Stimulated activated CD8-positive, alpha-beta memory T cell treated with anti-CD3 and anti-CD28 coated beads, Interleukin-12 subunit alpha, Interleukin-12 subunit beta, amount 100 ng/mL, for 24 hours (primary cell): Measurements from ENCODE around the gene PALLD.
"Not testable (repeated sequence)": the region's sequence is repeated elsewhere in the genome, so short reads cannot be mapped to it uniquely, and the experiment has no call there.

Source experiments
- DNase-seq: peaks from one replicate; pipeline ENCODE4 v3.0.0-alpha.2; 2020; ENCODE audit errors: extremely low read depth

PALLD gene

DNA sequence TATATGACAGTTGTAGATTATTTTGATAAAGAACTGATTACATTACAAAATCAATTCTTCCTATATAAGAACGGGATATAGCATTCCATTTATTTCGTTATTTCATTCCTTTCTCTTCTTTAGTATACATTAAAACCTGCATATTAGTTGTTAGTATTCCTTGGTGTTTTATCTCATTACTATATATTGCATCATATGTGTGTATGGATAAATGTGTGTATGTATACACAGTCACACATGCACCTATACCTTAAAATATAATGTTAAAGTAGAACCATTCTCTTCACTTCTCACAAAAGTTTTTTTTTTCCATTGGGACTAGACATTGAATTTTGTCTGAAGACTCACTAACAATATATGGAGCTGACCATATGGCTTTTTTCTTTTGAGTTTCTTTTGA lies 5.3 kb upstream of the PALLD start:
- no peak for DNase-seq

DNA sequence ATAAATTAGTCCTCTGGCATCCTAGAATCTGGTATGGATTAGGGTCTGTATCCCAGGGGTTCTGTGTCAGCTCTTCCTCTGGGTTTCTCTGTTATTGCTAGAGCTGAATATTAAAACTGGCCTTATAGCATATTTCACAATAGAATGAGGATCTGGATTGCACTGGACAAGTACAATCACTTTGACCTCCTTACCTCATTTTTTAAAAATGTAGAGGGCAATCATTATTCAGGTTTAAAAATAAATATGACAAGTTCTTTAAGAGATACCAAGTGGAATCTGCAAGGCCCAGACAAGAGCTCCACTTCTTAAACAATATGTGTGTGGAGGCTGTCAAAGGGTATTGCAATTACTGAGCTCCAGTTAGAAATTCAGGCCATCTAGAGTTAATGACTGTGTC lies 1.4 kb downstream of the PALLD start:
- no peak for DNase-seq

DNA sequence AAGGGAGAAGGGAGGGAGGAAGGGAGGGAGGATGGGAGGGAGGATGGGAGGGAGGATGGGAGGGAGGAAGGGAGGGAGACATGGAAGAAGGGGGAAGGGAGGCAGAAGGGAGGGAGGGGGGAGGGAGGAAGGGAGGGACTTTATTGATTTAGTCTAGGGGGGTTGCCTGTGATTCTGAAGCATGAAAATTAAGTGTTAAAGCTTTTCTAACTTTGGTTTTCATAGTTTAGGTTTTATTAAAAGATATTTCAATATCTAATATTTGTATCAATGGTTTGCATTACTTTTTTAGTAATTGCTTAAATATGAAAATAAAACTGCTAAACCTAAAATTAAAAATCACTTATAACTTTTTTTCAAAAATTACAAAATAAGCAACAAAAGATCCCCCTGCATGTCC lies 2.4 kb downstream of the PALLD start:
- DNase-seq, result no peak

DNA sequence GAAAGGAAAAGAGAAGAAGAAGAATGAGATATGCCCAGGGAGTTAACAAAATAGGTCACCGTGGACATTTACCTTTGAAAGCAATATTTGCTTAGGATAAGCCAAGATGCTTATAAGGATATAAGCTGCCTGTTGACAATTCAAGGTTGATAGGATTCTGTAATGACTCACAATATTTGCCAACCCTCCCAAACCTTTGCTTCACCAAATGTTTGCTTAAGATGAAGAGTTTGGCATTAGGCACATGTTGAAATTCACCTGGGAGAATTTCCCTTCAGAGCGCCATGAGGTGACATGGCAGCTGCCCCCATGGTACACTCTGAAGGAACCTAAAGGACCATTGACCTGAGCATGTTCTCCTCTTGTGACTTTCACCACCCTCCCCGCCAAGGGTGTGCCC lies 4.6 kb downstream of the PALLD start:
- no peak for DNase-seq

DNA sequence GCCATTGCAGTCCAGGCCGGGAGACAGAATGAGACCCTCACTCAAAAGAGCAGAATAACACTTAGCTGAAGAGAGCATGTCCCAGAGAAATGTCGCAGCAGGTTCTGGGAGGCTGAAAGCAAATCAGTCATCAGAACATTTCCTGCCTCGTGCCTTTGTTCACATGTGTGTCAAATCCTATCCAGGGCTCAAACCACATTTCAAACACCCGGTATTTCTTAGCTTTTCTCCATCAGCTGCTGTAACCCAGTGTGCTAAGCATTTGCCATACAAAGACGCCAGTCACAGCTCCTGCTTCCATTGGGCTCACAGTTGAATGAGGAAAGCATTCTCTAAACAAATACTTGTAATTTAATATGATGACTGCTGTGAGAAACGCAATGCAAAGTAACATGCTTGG lies 6.0 kb downstream of the PALLD start:
- no peak for DNase-seq

DNA sequence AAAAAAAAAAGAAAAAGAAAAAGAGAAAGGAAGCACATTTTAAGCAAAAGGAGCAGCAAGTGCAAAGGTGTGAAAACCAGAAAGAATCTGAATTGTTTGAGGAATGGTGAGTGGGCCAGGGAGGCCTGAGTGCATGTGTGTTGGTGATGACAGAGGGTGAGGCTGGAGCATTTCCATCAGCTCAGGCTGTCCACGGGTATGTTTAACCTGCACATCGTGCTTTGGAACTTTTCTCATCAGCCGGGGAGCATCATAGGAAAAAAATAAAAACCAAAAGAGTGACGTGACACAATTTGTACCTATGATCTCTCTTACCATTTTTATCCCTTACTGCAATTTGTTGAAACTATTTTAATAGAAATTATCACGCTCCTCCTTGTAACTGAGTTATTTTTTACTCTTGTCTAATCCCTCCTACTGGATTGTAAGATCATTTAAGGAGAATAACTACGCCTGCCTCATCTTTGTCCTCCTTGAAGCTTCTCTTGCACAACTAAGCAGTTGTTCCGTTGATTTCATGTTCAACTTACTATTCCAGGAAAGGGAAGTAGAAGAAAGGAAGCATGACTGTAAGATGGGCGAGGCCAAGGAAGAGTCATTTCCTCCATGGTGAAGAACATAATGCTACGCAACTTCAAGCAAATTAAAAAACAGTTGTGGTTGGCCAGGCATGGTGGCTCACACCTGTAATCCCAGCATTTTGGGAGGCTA lies 7.0 kb downstream of the PALLD start:
- DNase-seq, result no peak

DNA sequence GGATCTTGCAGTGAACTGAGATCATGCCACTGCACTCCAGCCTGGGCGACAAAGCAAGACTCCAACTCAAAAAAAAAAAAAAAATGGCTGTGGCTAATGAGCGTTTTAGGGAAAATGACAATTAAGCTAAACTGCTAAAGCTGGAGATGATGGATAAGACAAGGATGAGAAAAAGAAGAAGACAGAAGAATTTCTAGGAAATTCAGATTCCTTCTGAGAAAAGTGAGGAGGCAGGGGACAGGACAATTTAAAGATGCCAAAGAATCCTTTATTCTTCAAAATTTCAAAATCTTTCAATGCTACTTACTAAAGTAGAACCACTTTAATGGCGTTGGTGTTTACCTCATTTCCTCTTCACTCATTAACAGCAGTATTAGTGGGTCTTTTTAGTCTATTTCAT lies 7.7 kb downstream of the PALLD start:
- DNase-seq, result no peak

DNA sequence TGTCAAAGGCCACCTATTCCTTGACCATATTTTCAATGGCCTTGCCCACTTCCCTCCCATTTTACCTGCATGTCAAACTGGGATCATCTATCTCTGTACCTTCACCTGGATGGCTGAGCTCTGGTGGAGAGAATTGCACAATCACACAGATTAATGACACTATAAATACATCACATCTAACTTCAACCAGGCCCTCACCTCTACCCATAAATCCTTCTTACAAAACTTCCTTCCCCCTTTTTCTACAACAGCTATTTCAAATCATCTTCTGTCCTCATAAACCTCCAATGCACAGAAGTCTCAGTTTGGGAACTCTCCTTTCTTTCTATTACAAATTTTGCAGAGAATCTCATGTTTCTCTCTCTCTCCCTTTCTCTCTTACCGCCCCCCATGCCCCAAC lies 9.2 kb downstream of the PALLD start:
- no peak for DNase-seq

DNA sequence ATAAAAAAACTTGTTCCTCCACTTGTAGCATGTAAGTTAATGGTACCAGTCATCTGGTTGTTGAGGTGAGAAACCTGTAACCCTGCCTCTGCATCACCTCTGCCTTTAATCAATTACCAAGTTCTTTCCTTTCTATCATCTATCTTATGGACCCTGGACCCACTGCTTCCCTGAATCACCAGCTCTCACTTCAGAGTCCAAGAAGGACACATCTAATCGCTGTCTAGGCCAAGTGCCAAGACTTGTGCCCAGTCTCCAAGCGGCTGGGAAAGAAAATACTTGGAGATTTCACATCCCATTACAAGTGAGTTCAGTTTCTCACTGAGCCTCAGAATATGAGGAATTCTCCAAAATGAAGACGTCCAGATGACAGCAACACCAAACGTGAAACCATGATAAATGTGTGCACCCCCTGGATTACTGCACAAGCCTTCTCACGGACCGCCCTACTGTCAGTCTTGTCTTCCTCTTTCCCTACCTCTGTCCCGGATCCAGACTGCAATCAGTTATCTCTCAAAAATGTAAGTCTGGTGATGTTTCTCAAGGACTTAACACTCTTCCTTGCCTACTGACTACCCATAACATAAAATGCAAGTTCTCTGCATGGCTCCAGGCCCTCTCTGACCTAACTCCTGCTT lies 10.4 kb downstream of the PALLD start:
- DNase-seq, result no peak

DNA sequence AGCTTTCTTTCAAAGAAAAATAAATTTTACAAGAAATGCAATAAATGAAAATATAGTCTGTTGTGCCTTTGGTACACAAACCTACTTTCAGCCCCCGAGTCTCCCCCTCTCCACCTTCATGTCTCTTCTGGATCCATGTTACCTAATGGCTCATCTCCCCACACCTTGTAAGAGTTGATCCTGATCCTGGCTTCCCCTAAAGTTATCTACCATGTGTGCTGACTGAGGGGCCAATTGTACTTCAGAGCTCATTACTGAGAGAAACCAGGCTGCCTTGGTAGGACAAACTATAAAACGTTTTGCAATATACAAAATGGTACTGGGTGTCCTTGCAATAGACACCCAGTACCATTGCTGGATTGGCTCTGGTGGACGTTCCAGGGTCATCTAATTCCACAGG lies 11.8 kb downstream of the PALLD start:
- no peak for DNase-seq

DNA sequence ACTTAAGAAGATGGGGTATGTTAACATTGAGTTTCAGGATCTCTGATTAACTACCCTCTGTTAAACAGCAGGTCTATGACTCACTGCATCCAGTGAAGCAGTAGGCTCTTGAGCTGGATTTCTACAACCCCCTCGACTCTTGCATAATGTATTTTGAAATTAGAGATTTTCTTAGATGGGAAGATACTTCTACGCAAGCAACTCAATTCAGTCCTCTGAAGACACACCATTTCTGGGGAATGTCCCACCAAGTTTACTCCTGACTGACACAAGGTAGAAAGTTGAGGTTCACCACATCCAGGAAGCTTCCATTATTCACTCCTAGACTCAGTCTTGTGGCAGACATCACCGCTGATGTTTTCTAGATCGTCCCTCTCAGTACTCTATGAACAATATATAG lies 12.9 kb downstream of the PALLD start:
- no peak for DNase-seq

DNA sequence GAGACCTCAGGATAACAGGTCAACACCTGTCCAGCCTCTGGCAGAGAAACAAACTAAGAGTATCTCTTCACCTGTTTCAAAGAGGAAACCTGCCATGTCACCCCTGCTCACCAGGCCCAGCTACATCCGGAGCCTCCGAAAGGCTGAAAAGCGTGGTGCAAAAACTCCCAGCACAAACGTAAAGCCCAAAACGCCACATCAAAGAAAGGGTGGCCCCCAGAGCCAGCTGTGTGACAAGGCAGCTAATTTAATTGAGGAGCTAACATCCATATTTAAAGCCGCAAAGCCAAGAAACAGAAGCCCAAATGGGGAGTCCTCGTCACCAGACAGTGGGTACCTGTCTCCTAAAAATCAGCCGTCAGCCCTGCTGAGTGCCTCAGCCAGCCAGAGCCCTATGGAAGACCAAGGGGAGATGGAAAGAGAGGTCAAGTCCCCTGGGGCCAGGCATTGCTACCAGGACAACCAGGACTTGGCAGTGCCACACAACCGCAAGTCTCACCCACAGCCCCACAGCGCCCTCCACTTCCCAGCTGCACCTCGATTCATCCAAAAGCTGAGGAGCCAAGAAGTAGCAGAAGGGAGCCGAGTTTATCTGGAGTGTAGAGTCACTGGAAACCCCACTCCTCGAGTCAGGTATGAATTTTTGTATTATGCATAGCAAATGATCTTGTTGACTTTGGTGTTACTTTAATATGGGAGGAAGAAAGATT lies 15.1 kb downstream of the PALLD start:
- peak; percentile 20 for DNase-seq

DNA sequence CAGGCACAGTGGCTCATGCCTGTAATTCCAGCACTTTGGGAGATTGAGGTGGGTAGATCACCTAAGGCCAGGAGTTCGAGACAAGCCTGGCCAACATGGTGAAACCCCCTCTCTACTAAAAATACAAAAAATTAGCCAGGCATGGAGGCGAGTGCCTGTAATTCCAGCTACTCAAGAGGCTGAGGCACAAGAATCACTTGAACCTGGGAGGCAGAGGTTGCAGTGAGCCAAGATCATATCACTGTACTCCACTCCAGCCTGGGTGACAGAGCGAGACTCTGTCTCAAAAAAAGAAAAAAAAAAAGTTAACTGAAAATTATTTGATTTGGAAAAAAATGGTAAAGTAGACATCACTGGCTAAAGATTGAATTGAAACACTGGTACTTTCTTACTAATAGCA lies 17.0 kb downstream of the PALLD start:
- DNase-seq, result not testable (repeated sequence)

DNA sequence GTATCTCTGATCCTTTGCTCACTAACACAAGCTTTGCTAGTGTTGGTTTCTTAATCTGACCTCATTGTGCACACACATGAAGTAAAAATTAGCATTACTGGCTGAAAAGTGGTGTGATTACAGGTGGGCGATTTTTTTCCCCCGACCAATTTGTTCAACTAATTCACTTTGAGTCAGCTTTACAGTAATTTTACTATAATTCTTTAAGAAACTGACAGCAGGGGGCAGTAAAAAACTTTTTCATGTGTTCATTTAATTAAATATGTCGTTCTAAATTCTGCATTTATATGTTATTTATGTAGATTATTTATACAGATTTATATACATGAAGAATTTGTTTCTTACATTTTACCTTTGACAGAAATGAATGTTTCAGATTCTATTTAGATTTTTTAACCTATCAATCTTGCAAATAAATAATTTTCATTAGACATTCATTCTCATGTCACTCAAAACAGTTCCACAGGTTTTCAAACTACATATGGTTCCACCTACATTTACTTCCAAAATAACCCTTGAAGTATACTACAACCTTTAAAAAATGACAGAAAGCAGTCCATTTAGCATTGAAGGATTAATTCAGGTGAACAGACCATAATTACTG lies 17.5 kb downstream of the PALLD start:
- no peak for DNase-seq

DNA sequence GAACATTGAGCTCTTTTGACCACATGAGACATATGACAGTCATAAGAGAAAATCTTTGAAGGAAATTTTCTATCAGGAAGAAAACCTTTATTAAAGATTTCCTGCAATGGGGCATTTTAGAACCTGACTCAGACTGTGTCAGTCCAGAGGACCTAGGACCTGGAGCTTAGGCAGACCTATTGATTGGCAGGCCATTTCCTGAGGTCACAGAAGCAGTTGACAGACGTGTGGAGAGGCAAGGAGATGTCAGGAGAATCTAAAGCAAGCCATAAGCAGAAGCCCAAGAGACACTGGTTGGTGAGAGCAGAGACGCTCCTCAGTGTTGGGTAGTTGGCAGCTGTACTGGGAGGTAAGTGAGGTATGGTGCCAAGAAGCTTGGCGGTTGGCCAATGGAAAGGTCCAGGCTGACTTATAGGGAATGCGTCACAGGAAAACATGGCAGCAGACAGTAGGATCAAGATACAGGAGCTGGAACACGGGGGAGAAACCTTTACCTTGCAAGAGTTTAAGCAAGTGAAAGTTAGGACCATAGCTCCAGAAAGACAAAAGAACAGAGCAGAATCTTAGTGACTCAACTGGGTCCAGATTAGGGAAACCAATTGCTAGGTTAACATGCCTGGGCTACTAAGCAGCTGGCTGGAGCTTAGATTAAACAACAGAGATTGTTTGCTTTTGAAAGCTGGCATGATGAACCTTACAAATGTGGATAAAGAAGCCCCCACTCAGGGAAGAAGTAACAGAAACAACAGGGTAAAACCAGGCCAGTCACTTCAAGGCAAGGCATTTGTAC lies 18.6 kb downstream of the PALLD start:
- no peak for DNase-seq

DNA sequence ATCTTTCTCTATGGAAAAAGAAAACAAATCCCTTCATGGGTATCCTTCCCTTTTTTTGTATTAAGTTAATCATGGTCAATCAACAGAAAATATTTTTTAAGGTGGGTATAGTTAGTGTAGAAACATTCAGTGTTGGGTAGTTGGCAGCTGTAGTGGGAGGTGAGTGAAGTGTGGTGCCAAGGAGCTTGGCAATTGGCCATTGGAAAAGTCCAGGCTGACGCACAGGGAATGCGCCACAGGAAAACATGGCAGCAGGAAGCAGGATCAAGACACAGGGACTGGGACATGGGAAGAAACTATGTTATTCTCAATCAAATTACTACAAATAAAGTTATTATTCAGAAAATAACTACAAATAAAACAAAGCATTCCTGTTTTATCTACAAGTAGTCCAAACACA lies 20.0 kb downstream of the PALLD start:
- DNase-seq, result no peak

DNA sequence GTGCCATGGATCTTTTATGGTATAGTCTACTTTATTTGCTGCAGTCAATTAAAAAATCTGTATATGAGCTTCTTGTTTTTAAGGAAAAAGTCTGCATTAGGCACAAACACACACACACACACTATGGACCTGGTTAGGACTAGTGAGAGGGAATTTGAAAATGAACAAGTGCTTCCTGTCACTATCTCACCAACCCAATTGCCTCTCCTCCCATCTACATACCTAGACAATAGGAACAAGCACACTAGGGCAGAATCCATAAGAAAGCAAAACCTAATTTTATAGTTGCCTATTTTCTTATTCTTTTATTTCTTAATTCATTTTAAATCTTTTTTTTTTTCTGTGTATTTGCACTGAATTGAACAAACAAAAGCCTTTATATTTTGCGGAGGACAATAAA lies 22.7 kb downstream of the PALLD start:
- no peak for DNase-seq

DNA sequence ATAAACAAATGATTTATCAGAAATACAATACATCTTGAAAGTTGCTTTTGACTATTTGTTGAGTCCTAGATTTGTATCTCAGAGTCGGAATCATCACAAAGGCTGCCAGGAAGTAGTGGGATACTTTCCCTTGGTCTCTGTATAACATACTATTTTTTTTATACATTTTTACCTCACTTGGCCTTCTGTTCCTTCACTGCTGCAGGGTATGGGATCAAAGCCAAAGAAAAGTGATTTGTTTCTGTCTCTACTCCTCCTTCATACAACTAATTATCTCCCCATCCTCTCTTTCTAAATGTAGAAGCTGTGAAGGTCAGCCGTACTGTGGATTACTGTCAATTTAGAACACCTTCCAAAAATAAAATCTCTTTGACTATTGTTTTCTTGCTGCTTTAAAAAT lies 24.9 kb downstream of the PALLD start:
- no peak for DNase-seq

DNA sequence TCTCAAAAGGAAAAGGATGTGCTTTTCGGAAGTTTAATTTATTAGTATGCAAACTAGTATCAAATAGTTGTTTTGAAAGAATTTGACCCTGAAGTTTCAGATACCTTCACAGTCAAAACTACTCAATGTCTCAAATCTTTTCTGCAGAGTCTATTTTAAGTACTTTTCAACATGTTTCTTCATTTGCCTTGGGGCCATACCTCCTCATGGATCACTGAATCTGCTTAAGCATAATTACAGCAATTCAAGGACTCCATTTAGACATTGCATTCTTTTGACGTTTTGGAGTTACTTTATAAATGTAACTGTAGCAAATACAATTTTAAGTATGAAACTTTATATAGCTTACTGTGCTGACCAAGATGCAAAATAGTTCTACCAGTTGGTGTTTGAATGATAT lies 25.5 kb downstream of the PALLD start:
- no peak for DNase-seq

DNA sequence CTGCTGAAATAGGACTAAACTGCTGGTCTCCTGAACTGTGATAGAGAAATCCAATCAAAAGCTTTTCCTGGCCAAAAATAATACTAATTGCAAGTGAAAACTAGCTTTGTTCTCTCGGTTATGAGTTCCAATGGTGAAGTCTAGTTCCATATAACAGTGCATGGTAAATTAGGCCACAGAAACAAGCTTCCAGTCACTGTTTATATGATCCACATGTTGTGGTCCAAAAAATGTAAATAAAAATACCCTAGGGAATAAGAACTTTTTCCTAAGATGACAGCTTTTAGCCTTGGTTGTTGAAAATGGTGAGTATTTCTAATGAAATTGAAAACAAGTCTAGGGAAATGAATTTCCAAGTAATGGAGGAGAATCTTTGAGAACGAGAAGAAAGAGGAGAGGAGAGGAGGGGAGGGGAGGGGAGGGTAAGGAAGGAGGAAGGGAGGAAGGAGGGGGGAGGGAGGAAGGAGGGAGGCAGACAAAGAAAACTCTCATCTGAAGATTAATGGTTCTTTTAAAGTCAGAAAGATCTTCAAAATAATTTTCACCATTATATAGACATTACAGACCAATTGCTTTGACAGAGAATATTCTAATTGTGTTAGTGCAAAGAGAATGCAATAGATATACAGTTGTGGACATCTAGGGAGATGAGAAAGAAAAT lies 26.1 kb downstream of the PALLD start:
- no peak for DNase-seq

DNA sequence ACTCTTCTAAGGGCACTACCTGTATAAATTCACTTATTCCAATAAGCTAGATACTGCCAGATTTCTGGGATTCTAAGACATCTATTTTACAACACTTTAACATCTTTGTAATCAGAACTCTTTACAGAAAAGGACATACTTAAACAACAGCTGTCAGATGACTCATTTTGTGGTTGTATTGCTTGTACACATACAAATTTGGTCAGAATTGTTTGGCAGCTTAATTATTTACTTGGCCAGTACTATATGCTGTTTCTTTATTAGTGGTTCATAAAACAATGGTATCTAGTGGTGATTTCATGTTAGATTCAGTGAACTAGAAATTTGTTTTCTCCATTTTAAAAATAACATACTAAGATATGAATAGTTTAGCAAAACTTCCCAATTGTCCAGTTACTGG lies 27.2 kb downstream of the PALLD start:
- DNase-seq, result no peak

DNA sequence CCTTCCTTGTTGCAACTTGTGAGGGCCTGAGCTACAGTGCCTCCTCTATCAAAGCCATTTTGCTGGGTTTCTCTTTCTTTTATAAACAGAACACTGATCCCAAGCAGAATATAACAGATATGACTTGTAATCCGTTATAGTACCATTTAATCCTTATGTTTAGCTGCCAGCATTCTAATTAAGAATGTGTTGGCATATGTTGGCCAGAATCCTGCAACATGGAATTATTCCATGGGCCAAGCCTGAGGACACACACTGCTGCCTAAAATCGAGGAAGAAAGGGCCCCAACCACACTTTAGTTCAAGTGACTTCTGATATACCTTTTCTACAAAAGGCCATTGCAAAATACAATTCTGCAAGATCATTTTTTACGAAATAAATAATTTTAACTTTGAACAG lies 28.0 kb downstream of the PALLD start:
- DNase-seq, result no peak
